DOHH2 (cell line): ENCODE data around the gene TBC1D2B.

Source experiments
- H3F3A ChIP-seq: fragments of 200-600 bp; sonication (generic), shearing (Covaris generic); 2 replicates; pipeline ENCODE4 v1.6.0; 2016; ENCODE audit warnings: antibody characterized with exemption, mild to moderate bottlenecking; ENCODE audit not compliant: control insufficient read depth, insufficient read depth
- H3K27ac ChIP-seq: fragments of 200-600 bp; sonication (generic); 2 replicates; pipeline ENCODE4 v1.5.1; 2014; ENCODE audit warnings: low read depth, mild to moderate bottlenecking, low read length, moderate library complexity
- H3K27me3 ChIP-seq: fragments of 200-600 bp; sonication (generic); 2 replicates; pipeline ENCODE4 v1.6.1; 2014; ENCODE audit warnings: mild to moderate bottlenecking, low read length, mixed read lengths; ENCODE audit not compliant: control insufficient read depth
- H3K36me3 ChIP-seq: fragments of 200-600 bp; sonication (generic); 2 replicates; pipeline ENCODE4 v1.6.1; 2014; ENCODE audit warnings: mild to moderate bottlenecking, low read length, moderate library complexity, mixed read lengths; ENCODE audit not compliant: control insufficient read depth
- H3K4me1 ChIP-seq: fragments of 200-600 bp; sonication (generic); 2 replicates; pipeline ENCODE4 v1.6.1; 2014; ENCODE audit warnings: mild to moderate bottlenecking, low read length, mixed read lengths; ENCODE audit not compliant: control insufficient read depth
- H3K4me2 ChIP-seq: fragments of 200-600 bp; sonication (generic); 2 replicates; pipeline ENCODE4 v1.6.0; 2014; ENCODE audit warnings: mild to moderate bottlenecking, low read length, moderate library complexity
- H3K4me3 ChIP-seq: fragments of 200-600 bp; sonication (generic); 2 replicates; pipeline ENCODE4 v1.5.1; 2014; ENCODE audit warnings: mild to moderate bottlenecking, low read length, mixed read lengths
- H3K79me2 ChIP-seq: fragments of 200-600 bp; sonication (generic); 2 replicates; pipeline ENCODE4 v1.6.1; 2014; ENCODE audit warnings: mild to moderate bottlenecking, low read length, mixed read lengths; ENCODE audit not compliant: control insufficient read depth
- H3K9me2 ChIP-seq: fragments of 200-600 bp; sonication (generic); replicated peaks from 2 replicates; pipeline ENCODE4 v1.6.1; 2014; ENCODE audit warnings: mild to moderate bottlenecking, low read length, mixed read lengths; ENCODE audit not compliant: control insufficient read depth
- H3K9me3 ChIP-seq: fragments of 200-600 bp; sonication (generic); 2 replicates; pipeline ENCODE4 v1.6.1; 2014; ENCODE audit warnings: antibody characterized with exemption, low read length, mixed read lengths; ENCODE audit not compliant: control insufficient read depth, insufficient read depth
- H4K20me1 ChIP-seq: fragments of 200-600 bp; sonication (generic); 2 replicates; pipeline ENCODE4 v1.6.0; 2014; ENCODE audit warnings: low read depth, mild to moderate bottlenecking, antibody characterized with exemption, low read length, moderate library complexity; ENCODE audit not compliant: control insufficient read depth, insufficient read depth
- CTCF ChIP-seq: fragments of 200-600 bp; sonication (generic); IDR thresholded peaks from one replicate; pipeline ENCODE4 v1.5.1; 2014; ENCODE audit warnings: antibody characterized with exemption, mild to moderate bottlenecking, low read depth, low read length; ENCODE audit not compliant: poor library complexity, severe bottlenecking
- EZH2phosphoT487 ChIP-seq: fragments of 200-600 bp; sonication (generic); IDR thresholded peaks from 2 replicates; pipeline ENCODE4 v1.6.1; 2017; ENCODE audit warnings: borderline replicate concordance, mild to moderate bottlenecking, antibody characterized with exemption, low read length, moderate library complexity, mixed read lengths

The TBC1D2B gene

DNA sequence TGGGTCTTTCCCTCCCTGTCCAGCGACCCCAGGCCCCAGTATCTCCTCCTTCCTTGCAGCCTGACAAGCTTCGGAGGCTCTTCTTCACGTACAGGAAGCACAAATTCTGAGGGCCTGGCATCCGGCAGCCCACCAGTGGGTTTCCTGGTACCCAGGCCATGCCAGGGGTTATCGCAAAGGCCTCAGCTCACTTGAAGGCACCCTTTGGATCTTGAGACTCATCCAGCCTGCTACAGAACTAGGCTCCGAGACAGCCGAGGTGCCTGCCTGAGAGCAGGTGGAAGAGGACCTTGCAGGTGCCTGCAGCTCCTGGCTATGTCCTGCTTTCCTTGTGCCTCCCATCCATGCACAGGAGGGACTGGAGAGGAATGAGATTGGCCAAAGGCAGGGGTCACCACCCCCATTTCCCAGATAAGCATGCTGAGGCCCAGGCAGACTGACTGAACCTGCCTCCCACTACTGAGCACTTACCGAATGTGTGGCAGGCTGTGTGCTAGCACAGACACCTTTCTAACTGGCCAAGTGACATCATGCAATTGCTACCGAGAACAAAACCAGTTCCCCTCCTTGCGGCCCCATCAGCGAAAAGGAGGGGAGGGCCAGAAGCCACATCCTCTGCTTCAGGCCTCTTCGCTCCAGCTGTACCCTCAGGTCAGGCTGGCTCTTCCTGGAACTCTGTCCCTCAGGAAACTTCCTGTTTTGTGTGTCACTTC is 26.1 kb upstream of the TBC1D2B start:
- Histone ChIP-seq H3K27me3 (no peaks in the 10 kb centered on the region), H3F3A (no peaks in the 10 kb centered on the region), H3K27ac (no peak overlapping the region), H3K4me3 (no peak overlapping the region), H3K36me3 (no peaks in the 10 kb centered on the region), H3K9me2 (no peaks in the 10 kb centered on the region), H4K20me1 (no peaks in the 10 kb centered on the region), H3K4me2 (no peak overlapping the region), H3K79me2 (no peaks in the 10 kb centered on the region), H3K9me3 (no peaks in the 10 kb centered on the region), H3K4me1 (no peaks in the 10 kb centered on the region)
- TF ChIP-seq EZH2phosphoT487 (no peak), CTCF (no peak)

- Histone ChIP-seq H3K27me3 (no peaks in the 10 kb centered on the region), H3K4me3 (no peak overlapping the region), H3K27ac (no peak overlapping the region), H3K4me2 (no peak overlapping the region), H3K9me2 (no peaks in the 10 kb centered on the region), H4K20me1 (no peaks in the 10 kb centered on the region), H3K36me3 (no peaks in the 10 kb centered on the region), H3F3A (no peaks in the 10 kb centered on the region), H3K9me3 (no peaks in the 10 kb centered on the region), H3K79me2 (no peaks in the 10 kb centered on the region), H3K4me1 (no peaks in the 10 kb centered on the region)
- no peak for TF ChIP-seq EZH2phosphoT487
- no peak for TF ChIP-seq CTCF
These were observed 25.2 kb upstream of the TBC1D2B start for GRCh38 chr15:78102741-78103140.

DNA sequence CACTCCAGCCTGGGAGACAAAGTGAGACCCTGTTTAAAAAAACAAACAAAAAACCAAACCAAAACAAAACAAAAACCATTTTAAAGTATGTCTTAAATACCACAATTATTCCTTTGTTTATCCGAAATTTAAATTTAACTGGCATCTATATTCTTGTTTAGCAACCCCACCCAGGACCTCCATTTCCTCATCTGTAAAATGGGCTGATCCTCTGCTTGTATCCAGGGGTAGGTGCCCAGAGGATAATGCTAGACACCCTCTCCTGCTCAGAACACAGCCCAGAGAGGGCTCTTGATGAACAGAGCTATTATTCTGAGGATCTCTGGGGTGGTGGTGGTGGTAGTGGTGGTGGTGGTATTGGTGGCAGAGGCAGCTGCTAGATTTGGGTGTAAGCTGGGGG is 24.7 kb upstream of the TBC1D2B start:
- no peak overlapping the region for H3K4me2 ChIP-seq
- H3K27me3 ChIP-seq, result no peaks in the 10 kb centered on the region
- H3K4me3 ChIP-seq, result no peak overlapping the region
- H4K20me1 ChIP-seq, result no peaks in the 10 kb centered on the region
- H3K27ac ChIP-seq, result no peak overlapping the region
- H3K4me1 ChIP-seq, result no peaks in the 10 kb centered on the region
- no peaks in the 10 kb centered on the region for H3K79me2 ChIP-seq
- no peaks in the 10 kb centered on the region for H3K36me3 ChIP-seq
- TF ChIP-seq EZH2phosphoT487 (no peak), CTCF (no peak)
- H3K9me3 ChIP-seq, result no peaks in the 10 kb centered on the region
- H3F3A ChIP-seq, result no peaks in the 10 kb centered on the region
- H3K9me2 ChIP-seq, result no peaks in the 10 kb centered on the region
